Esophagus mucosa (tissue), 1 donor: ENCODE measurements around the gene PRR15L. TPM values are rescaled to one million over a fixed set of nuclear protein-coding genes. Genes with fewer than 3 reads are reported as not detected.
"Not testable (repeated sequence)": the region's sequence is repeated elsewhere in the genome, so short reads cannot be mapped to it uniquely, and the experiment has no call there.

Experiments
- ATAC-seq: fragments of 200-7000 bp; cut with Tn5 transposase; one replicate; pipeline ENCODE4 v1.9.1; 2020
- total RNA-seq: library from RNA; stranded (reverse); gene quantifications from one replicate; pipeline ENCODE4 v1.2.4, GENCODE V29; 2023
- donor health status: DM: yes; HTN: yes; CAD: no.

The PRR15L gene
- total RNA-seq, result 11.0 TPM

- peak; percentile 84 for ATAC-seq
Observed at GRCh38 chr17:47957591-47958490, at the start of gene PRR15L. PRR15L (minus strand) TSS chr17:47957883; CDS start chr17:47953234, 4,649 bp downstream.

- ATAC-seq, result no peak
Observed at GRCh38 chr17:48006936-48007709, 49.4 kb upstream of the PRR15L start.

GRCh38 chr17:48004983-48005382, 47.3 kb upstream of the PRR15L start:
- no peak for ATAC-seq

- ATAC-seq, result no peak
Observed at GRCh38 chr17:48003417-48004151, 45.9 kb upstream of the PRR15L start.

- ATAC-seq, result peak; percentile 8
Observed at GRCh38 chr17:48002916-48003416, 45.3 kb upstream of the PRR15L start.

GRCh38 chr17:48002266-48002915, 44.7 kb upstream of the PRR15L start:
- ATAC-seq, result peak; percentile 66

- not testable (repeated sequence) for ATAC-seq
Observed at GRCh38 chr17:48001657-48002056, 44.0 kb upstream of the PRR15L start.

GRCh38 chr17:48001197-48001596, 43.5 kb upstream of the PRR15L start:
- no peak for ATAC-seq

- ATAC-seq, result peak; percentile 84
Observed at GRCh38 chr17:47999582-47999981, 41.9 kb upstream of the PRR15L start.

GRCh38 chr17:47998044-47998443, 40.4 kb upstream of the PRR15L start:
- no peak for ATAC-seq

- ATAC-seq, result no peak
Observed at GRCh38 chr17:47997586-47997985, 39.9 kb upstream of the PRR15L start.

- no peak for ATAC-seq
Observed at GRCh38 chr17:47996201-47996600, 38.5 kb upstream of the PRR15L start.

GRCh38 chr17:47995241-47995935, 37.7 kb upstream of the PRR15L start:
- ATAC-seq, result no peak

GRCh38 chr17:47994724-47995123, 37.0 kb upstream of the PRR15L start:
- no peak for ATAC-seq

- ATAC-seq, result no peak
Observed at GRCh38 chr17:47993964-47994363, 36.3 kb upstream of the PRR15L start.

GRCh38 chr17:47993031-47993564, 35.4 kb upstream of the PRR15L start:
- ATAC-seq, result no peak

GRCh38 chr17:47992216-47992615, 34.5 kb upstream of the PRR15L start:
- no peak for ATAC-seq

- ATAC-seq, result no peak
Observed at GRCh38 chr17:47990962-47991731, 33.5 kb upstream of the PRR15L start.

GRCh38 chr17:47989700-47990099, 32.0 kb upstream of the PRR15L start:
- no peak for ATAC-seq

GRCh38 chr17:47989159-47989558, 31.5 kb upstream of the PRR15L start:
- no peak for ATAC-seq
